HG03521 (cell line): ENCODE data around the gene NGRN.
"Not testable (repeated sequence)": the region's sequence is repeated elsewhere in the genome, so short reads cannot be mapped to it uniquely, and the experiment has no call there.

Source experiments
- ATAC-seq: cut with Tn5 transposase; IDR thresholded peaks from one replicate; pipeline ENCODE4 v1.9.1; 2021; ENCODE audit warnings: mild to moderate bottlenecking, moderate library complexity; ENCODE audit not compliant: unreplicated experiment

NGRN gene

GRCh38 chr15:90234096-90234988, 31.1 kb upstream of the NGRN start, which contains the start of gene GDPGP1:
TSS of gene GDPGP1 (plus strand) at chr15:90234209. CDS start at chr15:90240909, 6,700 bp downstream.
- ATAC-seq, result no peak

DNA sequence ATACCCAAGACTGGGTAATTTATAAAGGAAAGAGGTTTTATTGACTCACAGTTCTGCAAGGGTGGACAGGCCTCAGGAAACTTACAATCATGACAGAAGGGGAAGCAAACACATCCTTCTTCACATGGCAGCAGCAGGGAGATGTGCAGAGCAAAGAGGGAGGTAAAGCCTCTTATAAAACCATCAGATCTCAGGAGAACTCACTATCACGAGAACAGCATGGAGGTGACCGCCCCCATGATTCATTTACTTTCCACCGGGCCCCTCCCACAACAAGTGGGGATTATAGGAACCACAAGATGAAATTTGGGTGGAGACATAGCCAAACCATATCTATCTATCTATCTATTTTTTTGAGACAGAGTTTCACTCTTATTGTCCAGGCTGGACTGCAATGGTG, 26.1 kb upstream of the NGRN start:
- ATAC-seq, result no peak

- no peak for ATAC-seq
Observed at GRCh38 chr15:90240856-90241255, 24.6 kb upstream of the NGRN start.

- no peak for ATAC-seq
Observed at GRCh38 chr15:90241343-90242192, 23.9 kb upstream of the NGRN start.

- ATAC-seq, result no peak
Observed at GRCh38 chr15:90243943-90244639, 21.4 kb upstream of the NGRN start.

GRCh38 chr15:90248789-90249202, 16.7 kb upstream of the NGRN start:
- no peak for ATAC-seq

- ATAC-seq, result no peak
Observed at GRCh38 chr15:90249203-90249863, 16.1 kb upstream of the NGRN start, which contains the start of gene TTLL13. TSS of gene TTLL13 (plus strand) at chr15:90249556. CDS start at chr15:90250631, 1,075 bp downstream.

- ATAC-seq, result no peak
Observed at GRCh38 chr15:90257776-90258175, 7.7 kb upstream of the NGRN start.

GRCh38 chr15:90259524-90259923, 5.9 kb upstream of the NGRN start:
- ATAC-seq, result peak; percentile 77

DNA sequence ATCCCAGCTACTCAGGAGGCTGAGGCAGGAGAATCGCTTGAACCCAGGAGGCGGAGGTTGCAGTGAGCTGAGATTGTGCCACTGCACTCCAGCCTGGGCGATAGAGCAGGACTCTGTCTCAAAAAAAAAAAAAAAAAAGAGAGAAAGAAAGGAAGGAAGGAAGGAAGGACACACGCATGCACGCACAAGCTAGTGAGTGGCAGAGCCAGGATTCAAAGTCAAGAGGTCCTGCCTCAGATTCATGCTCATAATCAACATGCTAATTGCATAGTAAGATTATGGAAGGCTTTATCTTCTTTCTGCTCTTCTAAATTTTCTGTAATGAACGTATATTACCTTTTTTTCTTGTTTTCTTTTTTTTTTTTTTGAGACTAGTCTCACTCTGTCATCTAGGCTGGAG, 4.7 kb upstream of the NGRN start:
- not testable (repeated sequence) for ATAC-seq

DNA sequence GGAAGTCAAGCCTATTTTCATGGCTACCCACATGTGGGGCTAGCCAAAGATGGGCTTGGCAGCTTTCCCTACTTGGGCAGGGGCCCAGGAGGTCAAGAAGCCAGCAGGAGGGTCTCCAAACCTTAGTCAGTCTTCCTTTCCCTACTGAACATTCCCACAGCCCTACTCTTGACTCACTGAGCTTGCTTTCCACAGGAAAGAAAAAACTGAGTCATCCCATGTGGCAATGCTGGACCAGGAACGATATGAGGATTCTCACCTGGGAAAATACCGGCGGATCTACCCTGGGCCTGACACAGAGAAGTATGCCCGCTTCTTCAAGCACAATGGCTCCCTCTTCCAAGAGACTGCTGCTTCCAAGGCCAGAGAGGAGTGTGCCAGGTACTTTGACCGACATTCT, 3.7 kb upstream of the NGRN start:
- ATAC-seq, result no peak

GRCh38 chr15:90262426-90262825, 3.0 kb upstream of the NGRN start:
- no peak for ATAC-seq

- ATAC-seq, result no peak
Observed at GRCh38 chr15:90264671-90265070, 801 bp upstream of the NGRN start.

- no peak for ATAC-seq
Observed at GRCh38 chr15:90266061-90266431, 574 bp downstream of the NGRN start.

DNA sequence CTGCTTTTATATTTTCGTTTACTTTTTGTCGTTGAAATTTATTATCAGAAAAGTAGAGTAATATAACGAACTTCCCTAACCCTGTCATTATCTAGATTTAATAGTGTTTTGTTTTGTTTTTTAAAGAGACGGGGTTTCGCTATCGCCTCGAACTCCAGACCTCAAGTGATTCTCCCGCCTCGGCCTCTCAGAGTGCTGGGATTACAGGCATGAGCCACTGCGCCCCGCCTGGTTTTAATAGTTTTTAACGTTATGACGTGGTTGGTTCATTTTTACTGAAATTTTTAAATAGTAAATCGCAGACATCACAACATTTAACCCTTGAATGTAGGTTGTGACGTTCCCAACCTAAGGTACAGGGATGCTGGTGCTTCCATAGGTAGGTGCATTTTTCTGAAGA, 1.0 kb downstream of the NGRN start:
- no peak for ATAC-seq

GRCh38 chr15:90268415-90268814, 2.9 kb downstream of the NGRN start:
- ATAC-seq, result no peak

DNA sequence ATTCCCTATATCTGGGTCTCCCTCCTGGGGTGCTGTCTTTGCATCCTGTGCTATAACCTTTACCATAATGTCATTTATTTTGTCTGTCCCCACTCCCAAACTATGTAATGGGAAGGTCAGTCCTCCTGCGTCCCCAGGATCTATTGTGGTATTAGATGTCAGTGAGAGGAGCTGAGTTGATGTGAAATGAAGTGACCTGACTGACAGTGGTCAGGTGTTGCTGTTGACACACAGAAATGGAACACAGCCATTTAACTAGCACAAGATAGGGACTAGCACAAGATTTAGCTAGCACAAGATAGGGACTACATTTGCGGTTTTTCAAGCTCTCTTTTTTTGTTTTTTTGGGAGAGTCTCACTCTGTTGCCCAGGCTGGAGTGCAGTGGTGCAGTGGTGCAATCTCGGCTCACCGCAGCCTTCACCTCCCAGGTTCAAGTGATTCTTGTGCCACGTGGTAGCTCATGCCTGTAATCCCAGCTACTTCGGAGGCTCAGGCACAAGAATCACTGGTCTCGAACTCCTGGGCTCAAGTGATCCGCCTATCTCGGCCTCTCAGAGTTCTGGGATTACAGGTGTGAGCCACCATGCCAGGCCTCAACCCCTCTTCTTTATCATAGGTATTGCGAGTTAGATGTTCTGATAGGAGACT, 5.2 kb downstream of the NGRN start:
- ATAC-seq, result no peak

DNA sequence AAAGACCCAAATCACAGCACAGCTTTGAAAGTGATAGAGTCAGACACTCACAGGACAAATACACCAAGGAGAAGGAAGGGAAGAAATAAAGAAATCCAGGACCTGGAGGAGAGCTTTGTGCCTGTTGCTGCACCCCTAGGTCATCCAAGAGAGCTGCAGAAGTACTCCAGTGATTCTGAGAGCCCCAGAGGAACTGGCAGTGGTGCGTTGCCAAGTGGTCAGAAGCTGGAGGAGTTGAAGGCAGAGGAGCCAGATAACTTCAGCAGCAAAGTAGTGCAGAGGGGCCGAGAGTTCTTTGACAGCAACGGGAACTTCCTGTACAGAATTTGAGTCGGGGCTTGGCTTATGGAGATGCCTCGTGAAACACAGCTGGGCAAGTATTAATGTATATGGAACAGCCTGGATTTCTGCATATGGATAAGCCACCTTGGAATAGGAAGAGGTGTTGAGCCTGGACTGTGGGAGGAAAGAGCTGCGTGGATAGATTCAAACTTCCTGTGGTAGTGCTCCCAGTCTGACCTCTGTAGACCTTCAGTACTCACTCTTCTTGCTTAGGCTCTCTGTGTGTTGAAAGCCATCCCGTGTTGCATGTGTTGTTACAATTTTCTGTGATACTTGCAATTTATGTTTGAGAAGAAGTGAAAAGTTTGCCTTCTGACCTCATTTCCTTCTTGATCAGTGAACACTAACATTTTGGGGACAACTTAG, 6.1 kb downstream of the NGRN start:
- ATAC-seq, result no peak

- not testable (repeated sequence) for ATAC-seq
Observed at GRCh38 chr15:90278467-90278866, 13.0 kb downstream of the NGRN start.
